WTC11 (cell line): ENCODE results near the gene TASL.

Experiments used
- CTCF ChIP-seq: fragments of 200-600 bp; IDR thresholded peaks from 2 replicates; pipeline ENCODE4 v1.8.0; 2022; ENCODE audit warnings: antibody characterized with exemption
- TEAD4 ChIP-seq: sonication (generic); formaldehyde crosslinking; IDR thresholded peaks from 2 replicates; pipeline ENCODE4 v1.8.0; 2022; ENCODE audit warnings: mild to moderate bottlenecking, missing genetic modification reagents
- ZBTB21 ChIP-seq: sonication (generic); formaldehyde crosslinking; IDR thresholded peaks from 2 replicates; pipeline ENCODE4 v1.8.1; 2023; ENCODE audit warnings: mild to moderate bottlenecking, missing genetic modification reagents, borderline replicate concordance

- TF ChIP-seq CTCF (no peak), TEAD4 (CRISPR knock-in tag) (no peak), ZBTB21 (CRISPR knock-in tag) (no peak)
Observed at GRCh38 chrX:30618160-30618765, 40.7 kb upstream of the TASL start.
